ENCODE results near the gene WBP1L. TPM values are rescaled to one million over a fixed set of nuclear protein-coding genes. Genes with fewer than 3 reads are reported as not detected.
"Not testable (repeated sequence)": the region's sequence is repeated elsewhere in the genome, so short reads cannot be mapped to it uniquely, and the experiment has no call there.

Gene WBP1L
- total RNA-seq, 1 experiment from 2014 or later = 25.7 TPM

GRCh38 chr10:102804382-102805055, 60.8 kb downstream of the WBP1L start:
- no peak for DNase-seq (ENCODE audit: low read depth)

GRCh38 chr10:102808380-102808779, 64.6 kb downstream of the WBP1L start:
- no peak for DNase-seq (ENCODE audit: low read depth)

GRCh38 chr10:102811346-102811745, 67.6 kb downstream of the WBP1L start:
- no peak for DNase-seq (ENCODE audit: low read depth)

GRCh38 chr10:102812231-102812876, 68.6 kb downstream of the WBP1L start:
- DNase-seq (ENCODE audit: low read depth) = no peak

- no peak for DNase-seq (ENCODE audit: low read depth)
These were observed 69.3 kb downstream of the WBP1L start for GRCh38 chr10:102813017-102813541.

- no peak for DNase-seq (ENCODE audit: low read depth)
These were observed 70.1 kb downstream of the WBP1L start for GRCh38 chr10:102813734-102814452.

GRCh38 chr10:102814453-102814871, 70.7 kb downstream of the WBP1L start:
- no peak for DNase-seq (ENCODE audit: low read depth)

GRCh38 chr10:102814873-102815661, 71.3 kb downstream of the WBP1L start:
- DNase-seq (ENCODE audit: low read depth) = peak; percentile 43

GRCh38 chr10:102815790-102816549, 72.2 kb downstream of the WBP1L start:
- peak; percentile 80 for DNase-seq (ENCODE audit: low read depth)

GRCh38 chr10:102817175-102817574, 73.4 kb downstream of the WBP1L start:
- no peak for DNase-seq (ENCODE audit: low read depth)

- no peak for DNase-seq (ENCODE audit: low read depth)
These were observed 75.3 kb downstream of the WBP1L start for GRCh38 chr10:102819054-102819453.

GRCh38 chr10:102820008-102820407, 76.3 kb downstream of the WBP1L start:
- DNase-seq (ENCODE audit: low read depth) = not testable (repeated sequence)

- no peak for DNase-seq (ENCODE audit: low read depth)
These were observed 78.5 kb downstream of the WBP1L start for GRCh38 chr10:102822222-102822621.

- DNase-seq (ENCODE audit: low read depth) = no peak
These were observed 80.9 kb downstream of the WBP1L start for GRCh38 chr10:102824664-102825063.

GRCh38 chr10:102826148-102826796, 82.5 kb downstream of the WBP1L start:
- DNase-seq (ENCODE audit: low read depth) = no peak

- DNase-seq (ENCODE audit: low read depth) = no peak
These were observed 83.8 kb downstream of the WBP1L start for GRCh38 chr10:102827597-102827975.

- peak; percentile 29 for DNase-seq (ENCODE audit: low read depth)
These were observed 87.7 kb downstream of the WBP1L start for GRCh38 chr10:102831322-102832071.

- no peak for DNase-seq (ENCODE audit: low read depth)
These were observed 88.5 kb downstream of the WBP1L start for GRCh38 chr10:102832248-102832647.

- DNase-seq (ENCODE audit: low read depth) = no peak
These were observed 89.2 kb downstream of the WBP1L start for GRCh38 chr10:102832987-102833386.
